IMR-90 (cell line): Measurements from ENCODE around the gene CROCC.

Experiments used
- CTCF ChIP-seq: conservative IDR thresholded peaks from 2 replicates; pipeline ENCODE4 v1.5.1; 2012; ENCODE audit warnings: mild to moderate bottlenecking, low read depth, low read length, improper control_type of control experiment
- POLR2A ChIP-seq: IDR thresholded peaks from 2 replicates; pipeline ENCODE4 v1.6.1; 2012; ENCODE audit warnings: mild to moderate bottlenecking, low read depth, low read length

GRCh38 chr1:16922885-16923431 lies 1.2 kb downstream of the CROCC start:
- TF ChIP-seq CTCF, result no peak
- TF ChIP-seq POLR2A, result no peak
